Type B pancreatic cell (in vitro differentiated cells): Measurements from ENCODE around the gene MMS22L. TPM values are rescaled to one million over a fixed set of nuclear protein-coding genes. Genes with fewer than 3 reads are reported as not detected.

Source experiments
- DNase-seq: peaks from one replicate; pipeline ENCODE4 v3.0.0; 2021; ENCODE audit warnings: mixed read lengths; ENCODE audit not compliant: unreplicated experiment; ENCODE audit errors: extremely low spot score
- H3K27ac Mint-ChIP-seq: 2 replicates; pipeline ENCODE4 v1.8.0; 2021; ENCODE audit warnings: mild to moderate bottlenecking, mixed read lengths
- H3K27me3 Mint-ChIP-seq: 2 replicates; pipeline ENCODE4 v1.8.0; 2021; ENCODE audit warnings: mixed read lengths
- H3K36me3 Mint-ChIP-seq: 2 replicates; pipeline ENCODE4 v1.8.0; 2021; ENCODE audit warnings: mixed read lengths
- H3K4me1 Mint-ChIP-seq: one replicate; pipeline ENCODE4 v1.8.0; 2021; ENCODE audit warnings: mixed read lengths; ENCODE audit not compliant: unreplicated experiment
- H3K4me3 Mint-ChIP-seq: 2 replicates; pipeline ENCODE4 v1.8.0; 2021; ENCODE audit warnings: mild to moderate bottlenecking, mixed read lengths
- H3K9me3 Mint-ChIP-seq: 2 replicates; pipeline ENCODE4 v1.8.0; 2021; ENCODE audit warnings: mixed read lengths
- total RNA-seq: library from RNA; stranded (reverse); gene quantifications from 2 replicates; pipeline ENCODE4 v1.2.1, GENCODE V29; 2021; ENCODE audit warnings: low replicate concordance
- TF ChIP-seq, protein P1 (sequence below): fragments of 200-600 bp; sonication (generic); conservative IDR thresholded peaks from 2 replicates; pipeline ENCODE4 v1.5.0; 2021; ENCODE audit warnings: antibody characterized with exemption, mild to moderate bottlenecking

MMS22L gene
- total RNA-seq, 1 donor from 2014 or later = 40.3 TPM

- no peak for DNase-seq
- no peak overlapping the region for H3K27ac Mint-ChIP-seq
- no peaks in the 10 kb centered on the region for H3K9me3 Mint-ChIP-seq
- no peaks in the 10 kb centered on the region for H3K4me1 Mint-ChIP-seq
- no peak overlapping the region for H3K4me3 Mint-ChIP-seq
- no peaks in the 10 kb centered on the region for H3K36me3 Mint-ChIP-seq
- no peaks in the 10 kb centered on the region for H3K27me3 Mint-ChIP-seq
- TF ChIP-seq, protein P1, sequence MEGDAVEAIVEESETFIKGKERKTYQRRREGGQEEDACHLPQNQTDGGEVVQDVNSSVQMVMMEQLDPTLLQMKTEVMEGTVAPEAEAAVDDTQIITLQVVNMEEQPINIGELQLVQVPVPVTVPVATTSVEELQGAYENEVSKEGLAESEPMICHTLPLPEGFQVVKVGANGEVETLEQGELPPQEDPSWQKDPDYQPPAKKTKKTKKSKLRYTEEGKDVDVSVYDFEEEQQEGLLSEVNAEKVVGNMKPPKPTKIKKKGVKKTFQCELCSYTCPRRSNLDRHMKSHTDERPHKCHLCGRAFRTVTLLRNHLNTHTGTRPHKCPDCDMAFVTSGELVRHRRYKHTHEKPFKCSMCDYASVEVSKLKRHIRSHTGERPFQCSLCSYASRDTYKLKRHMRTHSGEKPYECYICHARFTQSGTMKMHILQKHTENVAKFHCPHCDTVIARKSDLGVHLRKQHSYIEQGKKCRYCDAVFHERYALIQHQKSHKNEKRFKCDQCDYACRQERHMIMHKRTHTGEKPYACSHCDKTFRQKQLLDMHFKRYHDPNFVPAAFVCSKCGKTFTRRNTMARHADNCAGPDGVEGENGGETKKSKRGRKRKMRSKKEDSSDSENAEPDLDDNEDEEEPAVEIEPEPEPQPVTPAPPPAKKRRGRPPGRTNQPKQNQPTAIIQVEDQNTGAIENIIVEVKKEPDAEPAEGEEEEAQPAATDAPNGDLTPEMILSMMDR = peak; percentile 95
These were observed 96.5 kb downstream of the MMS22L start for GRCh38 chr6:97186416-97186999.

GRCh38 chr6:97177905-97178304 lies 105.1 kb downstream of the MMS22L start:
- no peaks in the 10 kb centered on the region for H3K4me1 Mint-ChIP-seq
- H3K4me3 Mint-ChIP-seq = no peak overlapping the region
- TF ChIP-seq, protein P1 = no peak
- no peak for DNase-seq
- H3K27me3 Mint-ChIP-seq = no peaks in the 10 kb centered on the region
- no peak overlapping the region for H3K27ac Mint-ChIP-seq
- H3K36me3 Mint-ChIP-seq = peaks cover 29% of the 10 kb centered on the region
- H3K9me3 Mint-ChIP-seq = no peaks in the 10 kb centered on the region

GRCh38 chr6:97176468-97176867 lies 106.5 kb downstream of the MMS22L start:
- Mint-ChIP-seq H3K36me3 (peaks cover 29% of the 10 kb centered on the region), H3K27me3 (no peaks in the 10 kb centered on the region), H3K4me3 (no peak overlapping the region), H3K4me1 (no peaks in the 10 kb centered on the region), H3K27ac (no peak overlapping the region), H3K9me3 (no peaks in the 10 kb centered on the region)
- TF ChIP-seq, protein P1 = no peak
- DNase-seq = no peak

- TF ChIP-seq, protein P1 = no peak
- H3K4me3 Mint-ChIP-seq = no peak overlapping the region
- no peak for DNase-seq
These were observed 107.2 kb downstream of the MMS22L start for GRCh38 chr6:97175806-97176205.

DNA sequence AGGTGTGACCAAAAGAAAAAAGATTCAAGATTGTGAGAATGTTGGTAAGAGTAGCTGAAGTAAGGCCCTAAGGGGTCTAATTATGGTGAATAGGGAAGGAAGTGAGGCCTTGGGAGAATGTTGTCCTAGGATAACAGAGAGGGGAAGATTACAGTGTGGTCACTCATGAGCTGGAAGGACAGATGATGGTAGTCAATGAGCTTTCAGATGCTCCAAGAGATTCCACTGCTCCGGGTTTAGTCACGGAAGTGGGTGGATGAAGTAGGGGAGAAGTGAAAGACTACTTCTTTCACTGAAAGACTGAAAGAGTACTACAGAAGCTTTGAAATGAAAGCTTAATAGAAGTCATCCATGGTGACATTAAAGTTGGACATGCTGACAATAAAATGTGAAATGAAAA lies 108.5 kb downstream of the MMS22L start:
- Mint-ChIP-seq H3K9me3 (no peaks in the 10 kb centered on the region), H3K4me3 (no peak overlapping the region), H3K4me1 (no peaks in the 10 kb centered on the region), H3K36me3 (peaks cover 26% of the 10 kb centered on the region), H3K27ac (no peak overlapping the region), H3K27me3 (no peaks in the 10 kb centered on the region)
- DNase-seq = no peak
- TF ChIP-seq, protein P1 = no peak

More at GRCh38 chr6:97175806-97176205, 107.2 kb downstream of the MMS22L start:
- no peaks in the 10 kb centered on the region for H3K27me3 Mint-ChIP-seq
- H3K4me1 Mint-ChIP-seq = no peaks in the 10 kb centered on the region
- H3K27ac Mint-ChIP-seq = no peak overlapping the region
- no peaks in the 10 kb centered on the region for H3K9me3 Mint-ChIP-seq
- H3K36me3 Mint-ChIP-seq = peaks cover 31% of the 10 kb centered on the region
